ENCODE results near the gene CLDND1. TPM values are rescaled to one million over a fixed set of nuclear protein-coding genes. Genes with fewer than 3 reads are reported as not detected.

Gene CLDND1
- total and polyA plus RNA-seq, 5 donors from 2014 or later, result 193 to 320 (median 266) TPM

DNA sequence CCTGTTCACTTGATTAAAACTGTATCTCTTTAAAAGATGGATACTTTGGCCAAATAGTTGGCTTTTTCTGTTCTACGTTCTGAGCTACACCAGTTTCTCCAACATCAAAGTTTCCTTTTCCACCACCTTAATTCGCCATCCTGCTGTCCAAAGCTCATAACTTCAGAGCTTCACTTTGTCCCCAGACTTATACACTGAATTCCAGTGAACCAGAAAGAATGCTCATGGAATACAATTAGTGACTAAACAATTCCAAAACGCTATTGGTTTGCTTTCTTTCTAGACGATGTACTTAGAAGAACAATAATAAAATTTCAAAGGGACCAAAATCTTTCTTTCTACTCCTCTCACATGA, 32.3 kb upstream of the CLDND1 start:
- H3K4me3 ChIP-seq (ENCODE audit: low read depth, low read length), result peak overlapping the region; percentile 65
- H3K4me1 ChIP-seq (ENCODE audit: control insufficient read depth, insufficient read depth, low read length, poor library complexity, severe bottlenecking), result peaks cover 28% of the 10 kb centered on the region
- Mint-ChIP-seq H3K4me1 (peaks cover 45 to 50% (median 48%) of the 10 kb centered on the region in 4 donors), H3K27me3 (peaks cover 5% of the 10 kb centered on the region), H3K4me3 (peak overlapping the region in 2 of 4 donors; percentile 12 to 67), H3K27ac (peak overlapping the region; percentile 32 to 86 (median 79)), H3K36me3 (no peaks in the 10 kb centered on the region), H3K9me3 (peaks cover 0 to 5% (median 0%) of the 10 kb centered on the region in 7 donors)
- H3K36me3 ChIP-seq (ENCODE audit: control insufficient read depth, insufficient read depth, low read length), result no peaks in the 10 kb centered on the region
- peak overlapping the region; percentile 90 for H3K27ac ChIP-seq (ENCODE audit: insufficient read depth, low read length, poor library complexity, severe bottlenecking)
- H3K9me3 ChIP-seq (ENCODE audit: control insufficient read depth in 2 of 2, low read length in 2 of 2), result no peaks in the 10 kb centered on the region
- DNase-seq (no peak), ATAC-seq (ENCODE audit: low read depth in 2 of 2) (no peak)
- H3K27me3 ChIP-seq (ENCODE audit: control insufficient read depth, insufficient read depth, low read length), result no peaks in the 10 kb centered on the region

DNA sequence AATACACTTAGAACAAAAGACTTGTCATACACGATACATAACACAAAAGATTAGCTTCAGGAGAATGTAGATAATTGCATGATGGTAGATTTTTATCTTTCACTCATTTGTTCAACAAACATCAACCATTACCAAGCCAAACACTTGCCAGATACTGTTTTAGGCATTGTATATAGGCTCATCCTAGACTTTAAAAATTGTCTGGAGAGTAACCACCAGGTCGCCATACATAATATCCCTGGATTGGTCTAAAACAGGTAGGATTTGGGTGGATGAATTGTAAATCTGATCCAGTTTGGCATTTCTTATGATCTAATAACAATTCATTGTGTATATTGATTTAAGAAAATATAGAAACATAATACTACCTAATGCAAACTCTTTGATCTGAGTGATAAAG, 31.9 kb upstream of the CLDND1 start:
- H3K4me3 Mint-ChIP-seq, result peak overlapping the region in 2 of 4 donors; percentile 38 to 67
- Histone ChIP-seq H3K9me3 (ENCODE audit: control insufficient read depth in 2 of 2, low read length in 2 of 2) (no peaks in the 10 kb centered on the region), H3K4me1 (ENCODE audit: control insufficient read depth, insufficient read depth, low read length, poor library complexity, severe bottlenecking) (peaks cover 28% of the 10 kb centered on the region), H3K36me3 (ENCODE audit: control insufficient read depth, insufficient read depth, low read length) (no peaks in the 10 kb centered on the region), H3K4me3 (ENCODE audit: low read depth, low read length) (peak overlapping the region; percentile 65), H3K27me3 (ENCODE audit: control insufficient read depth, insufficient read depth, low read length) (no peaks in the 10 kb centered on the region), H3K27ac (ENCODE audit: insufficient read depth, low read length, poor library complexity, severe bottlenecking) (no peak overlapping the region)
- ATAC-seq (ENCODE audit: low read depth in 2 of 2) (no peak), DNase-seq (no peak)
- peaks cover 0 to 5% (median 0%) of the 10 kb centered on the region in 7 donors for H3K9me3 Mint-ChIP-seq
- peaks cover 45 to 53% (median 48%) of the 10 kb centered on the region in 4 donors for H3K4me1 Mint-ChIP-seq
- peak overlapping the region in 1 of 3 donors; percentile 79 for H3K27ac Mint-ChIP-seq
- peaks cover 9% of the 10 kb centered on the region for H3K27me3 Mint-ChIP-seq
- H3K36me3 Mint-ChIP-seq, result peaks cover 4% of the 10 kb centered on the region

DNA sequence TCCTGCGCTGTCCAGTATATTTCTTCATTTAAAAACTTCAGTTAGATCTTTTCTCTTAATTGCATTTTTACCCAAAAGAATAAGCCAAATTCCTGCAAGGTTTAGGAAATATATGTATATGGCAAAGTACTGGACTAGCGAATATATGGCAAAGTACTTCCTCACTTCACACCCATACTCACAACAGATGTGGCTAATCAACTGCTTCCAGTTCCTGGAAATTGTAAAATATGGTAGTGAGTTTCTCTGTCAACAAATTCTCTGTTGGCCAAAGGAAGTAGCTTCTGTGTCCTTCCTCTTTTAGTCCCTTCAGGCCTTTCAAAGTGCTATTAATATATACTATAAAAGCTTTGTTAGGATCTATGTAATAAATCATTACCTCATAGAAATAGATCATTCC, 31.1 kb upstream of the CLDND1 start:
- H3K4me1 Mint-ChIP-seq, result peaks cover 40 to 48% (median 45%) of the 10 kb centered on the region in 4 donors
- DNase-seq, result peak in 1 of 3 donors; percentile 69

DNA sequence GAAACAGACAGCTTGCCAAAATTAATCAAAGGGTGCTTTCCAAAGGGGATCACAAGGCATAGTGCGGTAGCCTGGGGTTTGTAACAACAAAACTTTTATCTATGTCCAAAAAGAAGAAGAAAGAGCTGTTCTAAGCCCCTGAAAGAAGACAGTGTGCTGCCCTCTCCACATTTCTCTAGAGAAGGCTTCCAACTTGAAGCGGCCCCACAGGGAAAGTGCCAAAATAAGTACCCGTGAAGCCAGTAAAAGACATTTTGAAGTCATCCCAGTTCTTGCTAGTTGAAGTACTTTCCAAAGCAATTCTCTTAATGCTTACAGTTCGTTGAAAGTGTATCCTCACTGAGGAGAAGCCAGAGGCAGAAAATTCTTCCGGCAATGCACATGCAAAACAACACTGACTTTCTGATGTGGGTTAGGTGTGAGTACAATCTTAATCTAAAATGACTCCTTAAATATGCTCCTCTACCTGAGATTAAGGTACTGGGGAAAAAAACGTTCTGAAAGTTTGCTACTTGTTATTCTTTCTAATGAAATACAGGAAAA, 30.4 kb upstream of the CLDND1 start:
- H3K27me3 ChIP-seq (ENCODE audit: control insufficient read depth, insufficient read depth, low read length), result no peaks in the 10 kb centered on the region
- peaks cover 14% of the 10 kb centered on the region for H3K27me3 Mint-ChIP-seq
- no peak for DNase-seq
- peaks cover 23% of the 10 kb centered on the region for H3K4me1 ChIP-seq (ENCODE audit: control insufficient read depth, insufficient read depth, low read length, poor library complexity, severe bottlenecking)
- peaks cover 0 to 5% (median 0%) of the 10 kb centered on the region in 7 donors for H3K9me3 Mint-ChIP-seq
- H3K36me3 Mint-ChIP-seq, result peaks cover 6% of the 10 kb centered on the region
- peaks cover 40 to 43% (median 42%) of the 10 kb centered on the region in 4 donors for H3K4me1 Mint-ChIP-seq
- no peak overlapping the region for H3K27ac ChIP-seq (ENCODE audit: insufficient read depth, low read length, poor library complexity, severe bottlenecking)
- no peak for ATAC-seq (ENCODE audit: low read depth in 2 of 2)
- no peak overlapping the region for H3K27ac Mint-ChIP-seq
- peak overlapping the region; percentile 38 for H3K4me3 ChIP-seq (ENCODE audit: low read depth, low read length)
- H3K36me3 ChIP-seq (ENCODE audit: control insufficient read depth, insufficient read depth, low read length), result no peaks in the 10 kb centered on the region
- no peaks in the 10 kb centered on the region for H3K9me3 ChIP-seq (ENCODE audit: control insufficient read depth in 2 of 2, low read length in 2 of 2)
- H3K4me3 Mint-ChIP-seq, result peak overlapping the region in 1 of 4 donors; percentile 17

More for the DNA sequence above, 31.1 kb upstream of the CLDND1 start:
- peaks cover 6% of the 10 kb centered on the region for H3K36me3 Mint-ChIP-seq
- H3K27me3 ChIP-seq (ENCODE audit: control insufficient read depth, insufficient read depth, low read length), result no peaks in the 10 kb centered on the region
- H3K4me3 Mint-ChIP-seq, result peak overlapping the region in 1 of 4 donors; percentile 67
- H3K9me3 Mint-ChIP-seq, result peaks cover 0 to 5% (median 0%) of the 10 kb centered on the region in 7 donors
- peak overlapping the region in 1 of 3 donors; percentile 20 for H3K27ac Mint-ChIP-seq
- H3K4me3 ChIP-seq (ENCODE audit: low read depth, low read length), result peak overlapping the region; percentile 65
- H3K4me1 ChIP-seq (ENCODE audit: control insufficient read depth, insufficient read depth, low read length, poor library complexity, severe bottlenecking), result peaks cover 28% of the 10 kb centered on the region
- ATAC-seq (ENCODE audit: low read depth in 2 of 2), result no peak
- H3K9me3 ChIP-seq (ENCODE audit: control insufficient read depth in 2 of 2, low read length in 2 of 2), result no peaks in the 10 kb centered on the region
- peaks cover 14% of the 10 kb centered on the region for H3K27me3 Mint-ChIP-seq
- no peaks in the 10 kb centered on the region for H3K36me3 ChIP-seq (ENCODE audit: control insufficient read depth, insufficient read depth, low read length)
- H3K27ac ChIP-seq (ENCODE audit: insufficient read depth, low read length, poor library complexity, severe bottlenecking), result no peak overlapping the region

DNA sequence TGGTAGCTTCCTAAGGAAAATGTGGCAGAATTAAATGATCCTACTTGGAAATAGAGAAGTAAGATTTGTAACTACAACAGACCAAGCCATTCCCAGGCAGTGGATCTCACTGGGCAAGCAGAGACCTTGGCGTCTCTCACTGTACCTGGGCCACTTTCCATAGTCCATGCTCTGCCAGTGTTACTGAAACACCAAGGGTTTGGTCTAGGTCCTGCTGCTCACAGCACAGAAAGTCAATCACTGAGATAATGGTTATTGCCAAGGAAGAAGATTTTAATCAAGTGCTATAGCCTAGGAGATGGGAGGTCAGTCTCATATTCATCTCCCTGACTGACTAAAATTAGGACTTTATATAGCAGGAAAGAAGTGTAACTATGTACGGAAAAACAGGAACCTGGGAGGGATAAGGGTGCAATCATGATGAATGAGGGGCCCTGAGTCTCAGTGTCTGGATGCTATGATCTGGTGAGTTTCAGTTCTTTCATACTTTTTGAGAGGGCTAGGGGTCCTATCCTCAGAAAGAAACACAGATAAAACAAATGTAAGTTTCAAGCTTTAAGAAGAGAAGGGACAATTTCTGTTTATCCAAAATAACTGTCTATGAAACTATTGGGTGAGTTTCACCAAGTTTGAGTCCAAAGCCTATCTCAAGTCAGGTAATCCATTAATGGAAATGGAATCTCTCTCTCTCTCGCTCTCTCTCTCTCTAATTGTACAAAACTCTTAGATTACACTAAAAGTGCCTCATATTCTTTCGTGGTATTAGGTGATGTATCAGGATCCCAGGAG, 29.7 kb upstream of the CLDND1 start:
- Mint-ChIP-seq H3K4me1 (peaks cover 35 to 39% (median 37%) of the 10 kb centered on the region in 4 donors), H3K27ac (peak overlapping the region in 1 of 3 donors; percentile 76), H3K36me3 (peaks cover 6% of the 10 kb centered on the region), H3K4me3 (peak overlapping the region in 1 of 4 donors; percentile 17), H3K27me3 (peaks cover 14% of the 10 kb centered on the region), H3K9me3 (peaks cover 0 to 5% (median 0%) of the 10 kb centered on the region in 7 donors)
- Histone ChIP-seq H3K4me1 (ENCODE audit: control insufficient read depth, insufficient read depth, low read length, poor library complexity, severe bottlenecking) (peaks cover 16% of the 10 kb centered on the region), H3K27me3 (ENCODE audit: control insufficient read depth, insufficient read depth, low read length) (no peaks in the 10 kb centered on the region), H3K9me3 (ENCODE audit: control insufficient read depth in 2 of 2, low read length in 2 of 2) (no peaks in the 10 kb centered on the region), H3K4me3 (ENCODE audit: low read depth, low read length) (no peak overlapping the region), H3K36me3 (ENCODE audit: control insufficient read depth, insufficient read depth, low read length) (no peaks in the 10 kb centered on the region), H3K27ac (ENCODE audit: insufficient read depth, low read length, poor library complexity, severe bottlenecking) (no peak overlapping the region)
- DNase-seq (no peak), ATAC-seq (ENCODE audit: low read depth in 2 of 2) (no peak)

GRCh38 chr3:98551754-98552153, 29.1 kb upstream of the CLDND1 start:
- H3K4me3 ChIP-seq (ENCODE audit: low read depth, low read length), result no peak overlapping the region
- H3K9me3 ChIP-seq (ENCODE audit: control insufficient read depth in 2 of 2, low read length in 2 of 2), result no peaks in the 10 kb centered on the region
- peaks cover 6% of the 10 kb centered on the region for H3K36me3 Mint-ChIP-seq
- H3K27me3 Mint-ChIP-seq, result peaks cover 14% of the 10 kb centered on the region
- H3K4me3 Mint-ChIP-seq, result peak overlapping the region in 1 of 4 donors; percentile 16
- H3K36me3 ChIP-seq (ENCODE audit: control insufficient read depth, insufficient read depth, low read length), result no peaks in the 10 kb centered on the region
- H3K27me3 ChIP-seq (ENCODE audit: control insufficient read depth, insufficient read depth, low read length), result no peaks in the 10 kb centered on the region
- peaks cover 0 to 5% (median 0%) of the 10 kb centered on the region in 7 donors for H3K9me3 Mint-ChIP-seq
- H3K27ac ChIP-seq (ENCODE audit: insufficient read depth, low read length, poor library complexity, severe bottlenecking), result no peak overlapping the region
- ATAC-seq (ENCODE audit: low read depth in 2 of 2) (no peak), DNase-seq (no peak)
- peaks cover 10% of the 10 kb centered on the region for H3K4me1 ChIP-seq (ENCODE audit: control insufficient read depth, insufficient read depth, low read length, poor library complexity, severe bottlenecking)
- peaks cover 30 to 34% (median 30%) of the 10 kb centered on the region in 4 donors for H3K4me1 Mint-ChIP-seq
- H3K27ac Mint-ChIP-seq, result no peak overlapping the region

GRCh38 chr3:98551236-98551635, 28.5 kb upstream of the CLDND1 start:
- ATAC-seq (ENCODE audit: low read depth in 2 of 2), result no peak
- no peak overlapping the region for H3K27ac Mint-ChIP-seq
- Histone ChIP-seq H3K27ac (ENCODE audit: insufficient read depth, low read length, poor library complexity, severe bottlenecking) (no peak overlapping the region), H3K4me3 (ENCODE audit: low read depth, low read length) (no peak overlapping the region), H3K36me3 (ENCODE audit: control insufficient read depth, insufficient read depth, low read length) (no peaks in the 10 kb centered on the region), H3K9me3 (ENCODE audit: control insufficient read depth in 2 of 2, low read length in 2 of 2) (no peaks in the 10 kb centered on the region), H3K27me3 (ENCODE audit: control insufficient read depth, insufficient read depth, low read length) (no peaks in the 10 kb centered on the region), H3K4me1 (ENCODE audit: control insufficient read depth, insufficient read depth, low read length, poor library complexity, severe bottlenecking) (peaks cover 7% of the 10 kb centered on the region)
- H3K9me3 Mint-ChIP-seq, result peaks cover 0 to 5% (median 0%) of the 10 kb centered on the region in 7 donors
- peak overlapping the region in 1 of 4 donors; percentile 16 for H3K4me3 Mint-ChIP-seq
- peaks cover 14% of the 10 kb centered on the region for H3K27me3 Mint-ChIP-seq
- H3K36me3 Mint-ChIP-seq, result peaks cover 6% of the 10 kb centered on the region
- peaks cover 28 to 30% (median 28%) of the 10 kb centered on the region in 4 donors for H3K4me1 Mint-ChIP-seq
- no peak for DNase-seq

Data from CD4-positive, CD25-positive, alpha-beta regulatory T cell (primary cell).